GM18858 (cell line): Measurements from ENCODE around the gene ZMYND19.
"Not testable (repeated sequence)": the region's sequence is repeated elsewhere in the genome, so short reads cannot be mapped to it uniquely, and the experiment has no call there.

ENCODE experiments used
- ATAC-seq: cut with Tn5 transposase; IDR thresholded peaks from one replicate; pipeline ENCODE4 v1.9.1; 2021; ENCODE audit not compliant: unreplicated experiment

Gene ZMYND19

GRCh38 chr9:137589441-137590122 is 730 bp downstream of the ZMYND19 start:
- peak; percentile 3 for ATAC-seq

DNA sequence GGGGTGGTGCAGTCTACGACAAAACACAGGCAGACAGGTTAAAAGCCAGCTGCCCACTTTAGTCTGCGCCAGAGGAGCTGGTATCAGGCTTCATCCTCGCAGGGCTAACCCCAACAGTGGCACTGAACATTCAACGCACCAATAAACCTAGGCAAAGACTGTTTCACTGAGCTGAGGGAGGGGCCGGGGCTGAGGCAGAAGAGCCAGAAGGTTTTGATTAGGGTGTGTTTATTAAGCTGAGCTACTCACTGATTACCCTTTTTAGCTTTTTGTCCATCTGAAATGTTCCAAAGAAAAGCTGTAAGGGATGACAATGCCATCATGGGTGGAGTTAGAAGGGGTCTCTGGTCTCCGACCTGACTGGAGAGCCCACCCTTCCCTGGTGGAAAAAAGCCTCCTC is 1.4 kb downstream of the ZMYND19 start:
- no peak for ATAC-seq

DNA sequence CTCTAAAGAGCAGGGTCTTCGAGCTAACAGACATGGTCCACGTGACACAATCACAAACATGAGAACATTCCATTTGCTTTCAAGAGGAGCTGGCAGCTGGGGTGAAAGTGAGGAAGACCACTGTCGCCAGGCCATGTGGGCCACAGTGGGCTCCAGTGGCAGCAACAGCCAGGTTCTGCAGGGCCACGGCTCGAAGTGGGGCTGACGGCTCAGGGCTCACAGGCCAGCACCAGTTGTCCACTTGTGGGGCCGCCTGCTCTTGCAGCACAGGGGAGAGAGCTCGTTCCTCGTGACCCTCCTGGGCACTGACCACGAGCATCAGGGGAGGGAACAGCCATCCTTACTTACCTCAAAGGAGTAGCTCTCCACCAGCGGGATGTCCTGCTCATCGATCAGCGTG is 2.0 kb downstream of the ZMYND19 start:
- no peak for ATAC-seq

- ATAC-seq, result no peak
Measured at GRCh38 chr9:137586854-137587253, 3.5 kb downstream of the ZMYND19 start.

DNA sequence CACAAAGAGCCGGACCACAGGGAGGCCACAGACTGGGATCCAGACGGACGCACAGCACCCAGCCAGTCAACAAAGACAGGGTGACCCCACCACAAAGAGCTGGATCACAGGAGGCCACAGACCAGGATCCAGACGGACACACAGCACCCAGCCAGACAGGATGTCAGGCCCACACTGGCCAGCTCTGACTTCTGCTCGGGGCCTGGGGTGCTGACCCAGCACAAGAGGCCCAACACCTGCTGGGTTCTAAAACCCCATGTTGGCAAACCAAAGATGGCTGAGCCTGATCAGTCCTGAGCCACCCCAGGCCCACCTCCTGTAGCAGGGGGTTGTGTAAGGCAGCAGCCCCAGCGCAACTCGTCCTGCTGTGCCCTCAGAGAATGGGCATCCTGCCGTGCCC is 6.4 kb downstream of the ZMYND19 start:
- ATAC-seq, result no peak

DNA sequence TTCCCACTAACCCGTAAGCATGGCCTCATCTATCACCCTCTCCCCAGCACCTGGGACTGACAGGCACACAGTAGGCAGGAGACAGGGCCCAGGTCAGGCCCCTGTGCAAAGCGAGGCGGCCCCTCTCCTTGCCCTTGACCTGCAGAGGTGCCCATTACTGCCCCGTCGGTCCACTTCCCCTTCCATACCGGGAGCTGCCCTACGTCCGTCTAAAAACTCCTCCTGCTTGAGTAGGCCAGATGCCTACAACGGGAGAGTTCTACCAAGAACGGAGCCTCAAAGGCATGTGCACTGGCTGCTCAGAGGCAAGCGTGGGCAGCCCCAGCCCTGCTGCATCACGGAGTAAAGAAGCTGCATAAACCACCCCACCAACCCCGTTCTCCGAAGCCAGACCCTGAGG is 7.0 kb downstream of the ZMYND19 start:
- ATAC-seq, result no peak

DNA sequence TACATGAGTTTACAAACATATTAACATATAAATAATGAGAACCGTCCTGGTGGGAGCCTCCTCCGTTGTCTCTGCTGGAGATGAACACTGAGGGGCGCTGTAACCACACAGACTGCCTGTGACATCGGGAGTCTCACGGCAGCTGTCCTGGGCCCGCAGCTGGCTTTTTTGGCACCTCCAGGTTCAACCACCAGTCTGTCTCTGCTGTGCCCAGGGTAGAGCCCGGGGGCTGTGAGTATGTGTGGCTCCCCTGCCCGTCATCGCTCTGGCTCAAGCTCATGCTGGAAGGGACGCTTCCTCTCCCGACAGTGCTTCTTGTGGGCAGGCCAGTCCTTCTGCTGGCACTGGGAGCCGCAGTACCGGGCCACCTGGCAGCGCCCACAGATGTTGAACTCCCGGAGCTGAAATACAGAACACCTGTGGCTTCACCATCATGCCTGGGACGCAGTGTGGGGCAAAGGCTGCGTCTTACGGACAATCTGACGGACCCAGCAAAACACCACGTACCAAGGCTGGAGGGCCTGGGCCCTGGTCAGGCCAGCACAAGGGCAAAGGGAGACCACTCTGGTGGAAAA is 7.9 kb downstream of the ZMYND19 start:
- no peak for ATAC-seq

- no peak for ATAC-seq
Measured at GRCh38 chr9:137581361-137582285, 8.7 kb downstream of the ZMYND19 start.

DNA sequence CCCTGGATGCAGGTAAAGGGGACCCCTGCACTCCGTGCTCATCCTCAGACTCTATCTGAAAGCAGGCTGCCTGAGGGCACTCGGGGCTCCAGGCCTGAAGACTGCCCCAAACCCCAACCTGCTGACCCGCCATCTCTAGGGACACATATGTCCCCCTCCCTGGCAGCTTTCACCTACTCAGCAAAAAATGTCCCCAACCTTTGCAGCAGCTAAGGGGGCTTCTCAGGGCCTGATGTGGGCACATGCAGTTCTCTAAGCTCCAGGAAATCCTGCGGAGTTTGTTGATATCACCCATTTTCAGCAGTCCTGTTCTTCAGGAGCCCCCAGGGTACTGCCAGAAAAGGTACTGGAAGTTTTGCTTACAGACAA is 9.4 kb downstream of the ZMYND19 start:
- no peak for ATAC-seq

- ATAC-seq, result no peak
Measured at GRCh38 chr9:137580209-137580953, 9.9 kb downstream of the ZMYND19 start.

DNA sequence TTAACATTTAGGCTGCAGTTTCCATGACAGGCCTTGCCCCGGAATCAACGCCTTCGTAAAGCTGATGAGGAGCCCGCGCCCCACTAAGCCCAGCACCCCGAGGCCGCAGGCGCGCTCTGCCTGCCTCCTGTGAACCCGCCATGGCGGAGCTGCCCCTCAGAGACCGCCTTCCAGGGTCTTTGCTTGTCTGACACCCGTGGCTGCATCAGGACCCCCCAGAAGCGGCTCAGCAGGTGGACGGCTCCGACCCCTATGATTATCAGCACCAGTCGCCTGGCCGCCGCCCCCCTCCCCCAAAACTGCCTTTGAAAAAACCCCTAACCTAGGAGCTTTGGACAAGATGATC is 11.1 kb downstream of the ZMYND19 start:
- ATAC-seq, result no peak

GRCh38 chr9:137578518-137579258 is 11.6 kb downstream of the ZMYND19 start, which contains the start of gene DPH7:
Gene DPH7 (minus strand): TSS chr9:137578925. CDS start chr9:137578777, 148 bp downstream.
- peak; percentile 72 for ATAC-seq

DNA sequence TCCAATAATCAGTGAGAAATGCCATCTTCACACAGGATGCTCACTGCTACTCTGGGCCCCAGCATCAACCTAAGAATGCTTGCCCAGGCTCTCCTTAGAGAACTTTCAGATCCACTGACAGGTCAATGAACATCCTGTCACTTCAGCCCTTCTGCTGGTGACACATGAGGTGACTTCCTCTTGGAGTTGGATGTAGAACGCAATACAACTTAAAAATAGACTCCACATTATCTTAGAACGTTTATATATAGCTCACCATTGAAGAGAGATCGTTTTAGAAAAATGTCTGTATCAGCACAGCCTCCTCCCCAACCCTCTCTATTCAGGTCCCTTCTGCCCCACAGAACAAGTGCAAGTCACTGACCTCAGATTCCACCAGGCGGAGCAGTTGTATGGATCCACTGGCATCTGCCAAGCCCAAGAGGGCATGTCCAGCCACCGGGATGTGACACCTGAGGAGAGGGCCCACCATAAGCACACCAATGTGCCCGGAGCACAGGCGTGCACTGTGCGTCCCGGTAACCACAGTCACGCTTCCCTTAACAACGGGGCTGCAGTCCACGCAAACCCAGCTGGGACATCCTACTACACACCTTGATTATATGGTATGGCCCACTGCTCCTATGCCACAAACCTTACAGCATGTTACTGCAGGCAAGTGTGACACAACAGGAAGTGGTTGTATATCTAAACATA is 14.4 kb downstream of the ZMYND19 start:
- no peak for ATAC-seq

GRCh38 chr9:137575364-137575715 is 15.0 kb downstream of the ZMYND19 start:
- ATAC-seq, result no peak

DNA sequence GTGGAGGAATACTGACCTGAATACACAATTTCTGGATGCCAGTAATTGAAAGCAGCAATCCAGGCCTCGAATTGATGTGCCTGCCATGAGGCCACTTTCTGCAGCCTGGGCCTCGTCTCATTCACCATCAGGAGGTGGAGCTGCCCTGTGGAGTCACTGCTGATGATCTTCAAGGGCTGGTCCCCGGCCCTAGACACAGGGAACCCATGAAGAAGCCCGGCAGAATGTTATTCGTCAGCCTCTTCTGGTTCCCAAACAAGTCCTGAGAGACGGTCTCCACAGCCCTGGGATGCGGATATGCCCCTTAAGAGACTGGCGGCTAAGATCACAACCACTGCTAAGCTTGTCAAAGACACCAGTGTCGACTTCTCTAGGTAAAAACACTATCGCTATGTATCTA is 16.1 kb downstream of the ZMYND19 start:
- ATAC-seq, result no peak

- no peak for ATAC-seq
Measured at GRCh38 chr9:137570566-137570965, 19.7 kb downstream of the ZMYND19 start.

GRCh38 chr9:137569609-137570203 is 20.6 kb downstream of the ZMYND19 start:
- ATAC-seq, result no peak

- ATAC-seq, result not testable (repeated sequence)
Measured at GRCh38 chr9:137568445-137568844, 21.9 kb downstream of the ZMYND19 start.

DNA sequence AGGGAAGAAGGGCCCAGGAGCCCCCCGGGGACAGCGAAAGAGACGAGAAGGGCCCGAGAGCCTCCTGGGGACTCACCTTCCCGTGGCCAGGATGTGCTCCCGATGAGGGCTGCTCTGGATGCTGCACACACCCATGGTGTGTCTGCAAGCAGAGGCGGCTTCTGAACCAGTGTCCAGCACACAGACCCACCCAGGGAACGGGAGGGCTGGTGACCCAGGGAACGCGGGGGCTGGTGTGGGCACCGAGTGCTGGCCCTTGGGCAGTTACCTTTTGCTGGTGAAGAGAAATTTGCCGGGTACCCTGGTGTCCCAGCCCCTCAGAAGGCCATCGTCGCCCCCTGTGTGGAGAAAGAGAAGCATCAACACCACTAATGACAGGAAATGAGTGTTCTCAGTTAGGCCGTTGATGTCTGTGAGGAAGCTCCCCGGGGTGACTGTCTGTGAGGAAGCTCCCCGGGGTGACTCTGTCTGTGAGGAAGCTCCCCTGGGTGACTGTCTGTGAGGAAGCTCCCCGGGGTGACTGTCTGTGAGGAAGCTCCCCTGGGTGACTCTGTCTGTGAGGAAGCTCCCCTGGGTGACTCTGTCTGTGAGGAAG is 25.4 kb downstream of the ZMYND19 start:
- ATAC-seq, result no peak
